Peyer's patch (tissue), 4 donors: ENCODE results near the gene EQTN.

Experiments used
- POLR2A ChIP-seq, 2 donors: fragments of 450-650 bp; IDR thresholded peaks; one replicate each; pipeline ENCODE4 v1.5.1; 2017; ENCODE audit warnings: antibody characterized with exemption in 2 of 2, mild to moderate bottlenecking in 2 of 2, moderate library complexity in 2 of 2
- TF ChIP-seq, protein P1 (sequence below), 6 experiments: fragments of 450-650 bp in 4 of 6; fragments of 200-600 bp in 2 of 6; sonication (generic) in 1 of 6; IDR thresholded peaks; one replicate each; pipeline ENCODE4 v1.5.1; 2017 to 2019; ENCODE audit warnings: antibody characterized with exemption in 6 of 6, mild to moderate bottlenecking in 3 of 6, moderate library complexity in 1 of 6

DNA sequence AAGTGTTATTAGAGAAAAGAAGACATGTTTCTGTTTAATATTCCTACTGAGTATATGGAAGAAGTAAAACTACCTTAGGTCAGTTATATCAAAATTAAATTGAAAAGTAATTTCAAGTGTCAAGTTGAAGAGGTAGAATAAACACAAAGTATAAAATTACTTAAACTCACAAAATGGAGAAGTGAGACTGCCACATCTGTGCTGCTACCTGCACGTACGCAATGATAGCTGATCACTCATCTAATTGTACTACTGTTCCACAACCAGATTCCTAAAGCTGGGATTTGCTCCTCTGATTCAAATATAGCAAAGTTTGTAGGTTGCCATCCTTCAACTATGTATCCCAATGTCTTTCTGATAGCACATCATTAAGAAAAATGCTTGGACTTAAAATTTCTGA lies 24.8 kb downstream of the EQTN start:
- TF ChIP-seq, protein P1, sequence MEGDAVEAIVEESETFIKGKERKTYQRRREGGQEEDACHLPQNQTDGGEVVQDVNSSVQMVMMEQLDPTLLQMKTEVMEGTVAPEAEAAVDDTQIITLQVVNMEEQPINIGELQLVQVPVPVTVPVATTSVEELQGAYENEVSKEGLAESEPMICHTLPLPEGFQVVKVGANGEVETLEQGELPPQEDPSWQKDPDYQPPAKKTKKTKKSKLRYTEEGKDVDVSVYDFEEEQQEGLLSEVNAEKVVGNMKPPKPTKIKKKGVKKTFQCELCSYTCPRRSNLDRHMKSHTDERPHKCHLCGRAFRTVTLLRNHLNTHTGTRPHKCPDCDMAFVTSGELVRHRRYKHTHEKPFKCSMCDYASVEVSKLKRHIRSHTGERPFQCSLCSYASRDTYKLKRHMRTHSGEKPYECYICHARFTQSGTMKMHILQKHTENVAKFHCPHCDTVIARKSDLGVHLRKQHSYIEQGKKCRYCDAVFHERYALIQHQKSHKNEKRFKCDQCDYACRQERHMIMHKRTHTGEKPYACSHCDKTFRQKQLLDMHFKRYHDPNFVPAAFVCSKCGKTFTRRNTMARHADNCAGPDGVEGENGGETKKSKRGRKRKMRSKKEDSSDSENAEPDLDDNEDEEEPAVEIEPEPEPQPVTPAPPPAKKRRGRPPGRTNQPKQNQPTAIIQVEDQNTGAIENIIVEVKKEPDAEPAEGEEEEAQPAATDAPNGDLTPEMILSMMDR (IDR thresholded peaks at IDR 0.05), result no peak
- TF ChIP-seq POLR2A (IDR thresholded peaks at IDR 0.05), result no peak
